H9 (cell line): ENCODE data around the gene SNTG2. TPM values are rescaled to one million over a fixed set of nuclear protein-coding genes. Genes with fewer than 3 reads are reported as not detected.

Experiments used
- DNase-seq: peaks from one replicate; pipeline ENCODE4 v3.0.0-alpha.2; 2017
- H2AFZ ChIP-seq: one replicate; pipeline ENCODE4 v1.6.1; 2013; ENCODE audit warnings: mild to moderate bottlenecking, low read length, control low read depth, moderate library complexity
- H2AK5ac ChIP-seq: 2 replicates; pipeline ENCODE4 v1.6.1; 2013; ENCODE audit warnings: low read length, control low read depth, mixed read lengths; ENCODE audit not compliant: insufficient read length
- H2BK120ac ChIP-seq: one replicate; pipeline ENCODE4 v1.6.1; 2013; ENCODE audit warnings: low read depth, mild to moderate bottlenecking, low read length, control low read depth, inconsistent platforms; ENCODE audit not compliant: poor library complexity, severe bottlenecking
- H2BK12ac ChIP-seq: 2 replicates; pipeline ENCODE4 v1.6.1; 2013; ENCODE audit warnings: low read length, control low read depth, mixed read lengths, low read depth; ENCODE audit not compliant: insufficient read length
- H2BK15ac ChIP-seq: 2 replicates; pipeline ENCODE4 v1.6.1; 2013; ENCODE audit warnings: low read depth, low read length, control low read depth
- H2BK20ac ChIP-seq: one replicate; pipeline ENCODE4 v1.6.1; 2013; ENCODE audit warnings: low read depth, mild to moderate bottlenecking, low read length, control low read depth, inconsistent platforms; ENCODE audit not compliant: poor library complexity, severe bottlenecking
- H2BK5ac ChIP-seq: 2 replicates; pipeline ENCODE4 v1.6.1; 2013; ENCODE audit warnings: low read length, control low read depth, mixed read lengths; ENCODE audit not compliant: insufficient read length
- H3K14ac ChIP-seq: 2 replicates; pipeline ENCODE4 v1.6.1; 2013; ENCODE audit warnings: low read length, control low read depth; ENCODE audit not compliant: insufficient read depth
- H3K18ac ChIP-seq: 2 replicates; pipeline ENCODE4 v1.6.1; 2013; ENCODE audit warnings: low read depth, mild to moderate bottlenecking, mixed read lengths, low read length, control low read depth; ENCODE audit not compliant: insufficient read length
- H3K23ac ChIP-seq: 2 replicates; pipeline ENCODE4 v1.6.1; 2013; ENCODE audit warnings: low read length, control low read depth, mixed read lengths, low read depth; ENCODE audit not compliant: insufficient read length
- H3K23me2 ChIP-seq: 2 replicates; pipeline ENCODE4 v1.6.1; 2013; ENCODE audit warnings: low read depth, mild to moderate bottlenecking, mixed read lengths, low read length, control low read depth; ENCODE audit not compliant: insufficient read length, poor library complexity, severe bottlenecking
- H3K27ac ChIP-seq: 2 replicates; pipeline ENCODE4 v1.5.1; 2013; ENCODE audit warnings: low read length, control low read depth, mixed read lengths, low read depth; ENCODE audit not compliant: insufficient read length
- H3K27me3 ChIP-seq: 2 replicates; pipeline ENCODE4 v1.6.1; 2013; ENCODE audit warnings: low read length, control low read depth, inconsistent platforms; ENCODE audit not compliant: insufficient read depth
- H3K4ac ChIP-seq: 2 replicates; pipeline ENCODE4 v1.6.1; 2013; ENCODE audit warnings: low read depth, mild to moderate bottlenecking, control low read depth, inconsistent platforms, low read length, moderate library complexity
- H3K4me1 ChIP-seq: 2 replicates; pipeline ENCODE4 v1.6.1; 2013; ENCODE audit warnings: low read length, control low read depth, inconsistent platforms; ENCODE audit not compliant: insufficient read depth
- H3K4me2 ChIP-seq: 2 replicates; pipeline ENCODE4 v1.6.1; 2013; ENCODE audit warnings: low read length, control low read depth, mixed read lengths; ENCODE audit not compliant: insufficient read length, insufficient read depth
- H3K56ac ChIP-seq: 2 replicates; pipeline ENCODE4 v1.6.1; 2013; ENCODE audit warnings: low read depth, mild to moderate bottlenecking, mixed read lengths, low read length, control low read depth; ENCODE audit not compliant: insufficient read length
- H3K79me1 ChIP-seq: 2 replicates; pipeline ENCODE4 v1.6.1; 2013; ENCODE audit warnings: low read depth, mild to moderate bottlenecking, moderate library complexity, low read length, control low read depth, inconsistent platforms; ENCODE audit not compliant: insufficient read depth, poor library complexity, severe bottlenecking
- H3K79me2 ChIP-seq: 2 replicates; pipeline ENCODE4 v1.6.1; 2013; ENCODE audit warnings: low read length, control low read depth, inconsistent platforms; ENCODE audit not compliant: insufficient read depth
- H3K9ac ChIP-seq: 2 replicates; pipeline ENCODE4 v1.6.1; 2013; ENCODE audit warnings: low read length, control low read depth, mixed read lengths; ENCODE audit not compliant: insufficient read length; ENCODE audit errors: extremely low read depth
- H3K9me3 ChIP-seq: one replicate; pipeline ENCODE4 v1.6.1; 2013; ENCODE audit warnings: low read depth, low read length, inconsistent platforms; ENCODE audit not compliant: control insufficient read depth
- H3T11ph ChIP-seq: one replicate; pipeline ENCODE4 v1.6.1; 2013; ENCODE audit warnings: mild to moderate bottlenecking, low read length, control low read depth, inconsistent platforms
- H4K20me1 ChIP-seq: one replicate; pipeline ENCODE4 v1.6.1; 2013; ENCODE audit not compliant: control insufficient read depth, insufficient read length, insufficient read depth
- H4K5ac ChIP-seq: 2 replicates; pipeline ENCODE4 v1.6.1; 2013; ENCODE audit warnings: low read depth, mild to moderate bottlenecking, mixed read lengths, low read length, control low read depth; ENCODE audit not compliant: insufficient read length
- H4K8ac ChIP-seq: replicated peaks from 2 replicates; pipeline ENCODE4 v1.6.1; 2013; ENCODE audit warnings: low read length, control low read depth, mixed read lengths, low read depth; ENCODE audit not compliant: insufficient read length
- H4K91ac ChIP-seq: 2 replicates; pipeline ENCODE4 v1.6.1; 2013; ENCODE audit warnings: low read depth, mild to moderate bottlenecking, moderate library complexity, mixed read lengths, low read length, control low read depth; ENCODE audit not compliant: insufficient read length
- H3K27ac Mint-ChIP-seq, 3 experiments: 2 replicates in 2 of 3; 3 replicates in 1 of 3; pipeline ENCODE4 v1.8.0; 2020 to 2021; ENCODE audit warnings: mixed read lengths in 3 of 3, mild to moderate bottlenecking in 1 of 3, moderate library complexity in 1 of 3
- H3K27me3 Mint-ChIP-seq: 2 replicates; pipeline ENCODE4 v1.8.0; 2021; ENCODE audit warnings: low read depth, mild to moderate bottlenecking, moderate library complexity, mixed read lengths
- H3K36me3 Mint-ChIP-seq, 3 experiments: 2 replicates in 2 of 3; 3 replicates in 1 of 3; pipeline ENCODE4 v1.8.0; 2020 to 2021; ENCODE audit warnings: low read depth in 3 of 3, mixed read lengths in 3 of 3; ENCODE audit not compliant: insufficient read depth in 1 of 3
- H3K4me1 Mint-ChIP-seq, 2 experiments: 2 replicates each; pipeline ENCODE4 v1.8.0; 2020; ENCODE audit warnings: mixed read lengths in 2 of 2
- H3K4me3 Mint-ChIP-seq, 2 experiments: 2 replicates in 1 of 2; 3 replicates in 1 of 2; pipeline ENCODE4 v1.8.0; 2020 to 2021; ENCODE audit warnings: mild to moderate bottlenecking in 2 of 2, mixed read lengths in 2 of 2, moderate library complexity in 1 of 2
- H3K9me3 Mint-ChIP-seq, 2 experiments: 2 replicates in 1 of 2; 3 replicates in 1 of 2; pipeline ENCODE4 v1.8.0; 2020; ENCODE audit warnings: mild to moderate bottlenecking in 2 of 2, mixed read lengths in 2 of 2, moderate library complexity in 1 of 2
- CTCF ChIP-seq: fragments of 200-600 bp; sonication (generic); conservative IDR thresholded peaks from 3 replicates; pipeline ENCODE4 v1.8.0; 2021; ENCODE audit warnings: antibody characterized with exemption, mild to moderate bottlenecking
- WGBS: extraction: QIAGEN DNeasy Blood & Tissue Kit; methylation state at CpG from one replicate; pipeline ENCODE4 v1.1.7; 2013; ENCODE audit warnings: missing lambda C conversion rate, low lambda C conversion rate, mixed read lengths; ENCODE audit not compliant: insufficient read length; ENCODE audit errors: extremely low coverage; 5-methylcytosine and 5-hydroxymethylcytosine counted together
- total RNA-seq: library from RNA; stranded (reverse); gene quantifications from 2 replicates; pipeline ENCODE4 v1.2.1, GENCODE V29; 2021

Gene SNTG2
- total RNA-seq, 1 experiment from 2014 or later: 13.2 TPM

GRCh38 chr2:905091-905832 lies 45.4 kb upstream of the SNTG2 start:
- TF ChIP-seq CTCF: no peak
- Histone ChIP-seq H3K4me2 (no peak overlapping the region), H4K5ac (no peak overlapping the region), H2BK20ac (no peak overlapping the region), H3K9me3 (no peaks in the 10 kb centered on the region), H2AK5ac (no peak overlapping the region), H3K79me1 (no peaks in the 10 kb centered on the region), H3T11ph (no peak overlapping the region), H3K4ac (no peak overlapping the region), H4K8ac (no peak overlapping the region), H2BK12ac (no peak overlapping the region), H3K14ac (no peak overlapping the region), H2BK5ac (no peak overlapping the region), H3K23ac (no peak overlapping the region), H2BK15ac (no peak overlapping the region), H4K20me1 (no peaks in the 10 kb centered on the region), H3K27me3 (no peaks in the 10 kb centered on the region), H3K9ac (no peak overlapping the region), H2AFZ (no peak overlapping the region), H4K91ac (no peak overlapping the region), H3K56ac (no peak overlapping the region), H3K23me2 (no peaks in the 10 kb centered on the region), H3K4me1 (peaks cover 7% of the 10 kb centered on the region), H3K18ac (no peak overlapping the region), H2BK120ac (no peak overlapping the region), H3K79me2 (no peaks in the 10 kb centered on the region), H3K27ac (no peak overlapping the region)
- Mint-ChIP-seq H3K27me3 (peaks cover 7% of the 10 kb centered on the region), H3K4me3 (no peak overlapping the region), H3K27ac (peak overlapping the region in 1 of 3 experiments; percentile 62; a peak in 1 of 7 replicates), H3K36me3 (peaks cover 0 to 22% (median 14%) of the 10 kb centered on the region in 3 experiments; a peak in 5 of 7 replicates), H3K9me3 (peaks cover 12 to 18% of the 10 kb centered on the region in 2 experiments), H3K4me1 (peaks cover 28 to 31% of the 10 kb centered on the region in 2 experiments)
- WGBS: no CpG with 5 or more reads among the region's 12 CpGs
- peak; percentile 27 for DNase-seq
